ENCODE results near the gene SPRED2.
A peak's percentile ranks its signal among the peaks of the same experiment; 100 is the strongest.
"Not testable (repeated sequence)": the region's sequence is repeated elsewhere in the genome, so short reads cannot be mapped to it uniquely, and the experiment has no call there.

Gene SPRED2

DNA sequence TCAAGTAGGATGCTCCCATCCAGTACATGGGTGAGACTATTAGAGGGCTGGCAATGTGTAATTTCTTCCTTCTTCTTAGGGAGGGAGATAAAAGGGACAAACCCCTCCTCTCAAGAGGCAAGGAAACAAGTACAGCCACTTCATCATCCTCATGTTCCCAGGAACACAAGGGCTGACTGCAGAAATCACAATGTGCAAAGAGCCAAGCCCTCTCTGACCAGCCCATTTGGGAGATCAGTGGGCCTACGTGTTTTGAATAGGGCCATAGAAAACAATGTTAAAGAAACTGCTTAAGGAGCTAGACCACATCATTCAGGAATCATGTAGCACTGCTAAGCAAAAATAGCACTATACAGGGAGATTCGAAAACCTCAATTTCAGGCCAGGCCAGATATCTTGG is 107.3 kb downstream of the SPRED2 start:
- no peak overlapping the region for H3K9ac ChIP-seq (ENCODE audit: insufficient read length, low read depth)
- H3K27me3 ChIP-seq (ENCODE audit: insufficient read depth, insufficient read length): no peaks in the 10 kb centered on the region
- TF ChIP-seq SUZ12 (IDR thresholded peaks at IDR 0.05; ENCODE audit: extremely low read depth, insufficient read depth, insufficient read length) (no peak), YY1 (IDR thresholded peaks at IDR 0.05; ENCODE audit: insufficient read depth, insufficient read length) (no peak), ZNF274 (IDR thresholded peaks at IDR 0.05; ENCODE audit: low read depth, low read length) (no peak)
- no peak overlapping the region for H3K4me3 ChIP-seq (ENCODE audit: insufficient read length, low read depth)
- H3K4me1 ChIP-seq (ENCODE audit: insufficient read depth, insufficient read length): no peaks in the 10 kb centered on the region
- DNase-seq (ENCODE audit: low read depth, low spot score): no peak
- peaks cover 4% of the 10 kb centered on the region for H3K36me3 ChIP-seq (ENCODE audit: insufficient read depth, insufficient read length, low read length)
- H3K9me3 ChIP-seq (ENCODE audit: insufficient read depth, low read length): no peaks in the 10 kb centered on the region

DNA sequence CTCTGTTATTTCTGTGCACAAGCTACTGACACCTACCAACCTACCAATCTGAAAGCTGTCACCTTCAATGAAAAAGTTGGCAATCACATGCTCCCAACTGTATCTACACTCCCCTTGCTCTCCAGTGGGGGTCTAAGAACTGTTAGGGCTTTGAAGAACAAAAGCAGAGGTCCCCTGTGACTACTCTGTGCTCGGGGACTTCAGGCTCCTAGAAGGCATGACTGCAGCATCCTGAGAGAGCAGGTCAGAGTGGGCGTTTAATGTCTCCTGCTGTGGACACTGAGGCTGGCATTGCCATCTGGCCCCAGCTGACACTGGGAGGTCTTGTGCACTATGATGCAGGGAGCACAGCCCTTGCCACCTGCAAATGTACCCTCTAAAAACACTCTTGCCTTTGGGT is 111.5 kb downstream of the SPRED2 start:
- no peaks in the 10 kb centered on the region for H3K4me1 ChIP-seq (ENCODE audit: insufficient read depth, insufficient read length)
- TF ChIP-seq YY1 (IDR thresholded peaks at IDR 0.05; ENCODE audit: insufficient read depth, insufficient read length) (no peak), SUZ12 (IDR thresholded peaks at IDR 0.05; ENCODE audit: extremely low read depth, insufficient read depth, insufficient read length) (no peak), ZNF274 (IDR thresholded peaks at IDR 0.05; ENCODE audit: low read depth, low read length) (no peak)
- H3K9ac ChIP-seq (ENCODE audit: insufficient read length, low read depth): no peak overlapping the region
- peaks cover 3% of the 10 kb centered on the region for H3K36me3 ChIP-seq (ENCODE audit: insufficient read depth, insufficient read length, low read length)
- no peak for DNase-seq (ENCODE audit: low read depth, low spot score)
- H3K9me3 ChIP-seq (ENCODE audit: insufficient read depth, low read length): no peaks in the 10 kb centered on the region
- no peak overlapping the region for H3K4me3 ChIP-seq (ENCODE audit: insufficient read length, low read depth)
- H3K27me3 ChIP-seq (ENCODE audit: insufficient read depth, insufficient read length): no peaks in the 10 kb centered on the region

- DNase-seq (ENCODE audit: low read depth, low spot score): peak; percentile 13
- TF ChIP-seq YY1 (IDR thresholded peaks at IDR 0.05; ENCODE audit: insufficient read depth, insufficient read length) (no peak), ZNF274 (IDR thresholded peaks at IDR 0.05; ENCODE audit: low read depth, low read length) (no peak), SUZ12 (IDR thresholded peaks at IDR 0.05; ENCODE audit: extremely low read depth, insufficient read depth, insufficient read length) (no peak)
- no peaks in the 10 kb centered on the region for H3K9me3 ChIP-seq (ENCODE audit: insufficient read depth, low read length)
- no peaks in the 10 kb centered on the region for H3K4me1 ChIP-seq (ENCODE audit: insufficient read depth, insufficient read length)
- no peak overlapping the region for H3K4me3 ChIP-seq (ENCODE audit: insufficient read length, low read depth)
- H3K36me3 ChIP-seq (ENCODE audit: insufficient read depth, insufficient read length, low read length): peaks cover 3% of the 10 kb centered on the region
- no peaks in the 10 kb centered on the region for H3K27me3 ChIP-seq (ENCODE audit: insufficient read depth, insufficient read length)
- no peak overlapping the region for H3K9ac ChIP-seq (ENCODE audit: insufficient read length, low read depth)
Observed at GRCh38 chr2:65320042-65320725, 112.2 kb downstream of the SPRED2 start.

- TF ChIP-seq YY1 (IDR thresholded peaks at IDR 0.05; ENCODE audit: insufficient read depth, insufficient read length) (no peak), SUZ12 (IDR thresholded peaks at IDR 0.05; ENCODE audit: extremely low read depth, insufficient read depth, insufficient read length) (no peak)
- DNase-seq (ENCODE audit: low read depth, low spot score): no peak
- H3K9ac ChIP-seq (ENCODE audit: insufficient read length, low read depth): no peak overlapping the region
- no peaks in the 10 kb centered on the region for H3K27me3 ChIP-seq (ENCODE audit: insufficient read depth, insufficient read length)
- H3K4me1 ChIP-seq (ENCODE audit: insufficient read depth, insufficient read length): no peaks in the 10 kb centered on the region
- H3K4me3 ChIP-seq (ENCODE audit: insufficient read length, low read depth): no peak overlapping the region
- H3K9me3 ChIP-seq (ENCODE audit: insufficient read depth, low read length): no peaks in the 10 kb centered on the region
- H3K36me3 ChIP-seq (ENCODE audit: insufficient read depth, insufficient read length, low read length): peaks cover 3% of the 10 kb centered on the region
Observed at GRCh38 chr2:65319674-65320041, 112.7 kb downstream of the SPRED2 start.

GRCh38 chr2:65319072-65319673 is 113.2 kb downstream of the SPRED2 start:
- no peak overlapping the region for H3K9ac ChIP-seq (ENCODE audit: insufficient read length, low read depth)
- H3K4me1 ChIP-seq (ENCODE audit: insufficient read depth, insufficient read length): no peaks in the 10 kb centered on the region
- no peaks in the 10 kb centered on the region for H3K27me3 ChIP-seq (ENCODE audit: insufficient read depth, insufficient read length)
- DNase-seq (ENCODE audit: low read depth, low spot score): no peak
- no peak for TF ChIP-seq ZNF274 (IDR thresholded peaks at IDR 0.05; ENCODE audit: low read depth, low read length)
- TF ChIP-seq SUZ12 (IDR thresholded peaks at IDR 0.05; ENCODE audit: extremely low read depth, insufficient read depth, insufficient read length): no peak
- no peak for TF ChIP-seq YY1 (IDR thresholded peaks at IDR 0.05; ENCODE audit: insufficient read depth, insufficient read length)
- peaks cover 3% of the 10 kb centered on the region for H3K36me3 ChIP-seq (ENCODE audit: insufficient read depth, insufficient read length, low read length)
- H3K4me3 ChIP-seq (ENCODE audit: insufficient read length, low read depth): no peak overlapping the region
- no peaks in the 10 kb centered on the region for H3K9me3 ChIP-seq (ENCODE audit: insufficient read depth, low read length)

DNA sequence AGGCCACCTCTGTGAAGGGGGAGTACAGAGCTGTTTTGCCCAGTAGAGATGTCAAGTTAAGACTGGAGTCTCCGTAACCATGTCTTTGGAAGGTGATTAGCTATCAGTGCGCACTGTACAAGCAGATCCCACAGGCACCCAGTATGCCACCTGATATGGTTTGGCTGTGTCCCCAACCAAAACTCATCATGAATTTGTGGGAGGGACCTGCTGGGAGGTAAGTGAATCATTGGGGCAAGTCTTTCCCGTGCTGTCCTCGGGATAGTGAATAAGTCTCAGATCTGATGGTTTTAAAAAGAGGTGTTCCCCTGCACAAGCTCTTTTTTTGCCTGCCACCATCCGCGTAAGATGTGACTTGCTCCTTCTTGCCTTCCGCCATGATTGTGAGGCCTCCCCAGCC is 114.6 kb downstream of the SPRED2 start:
- TF ChIP-seq ZNF274 (IDR thresholded peaks at IDR 0.05; ENCODE audit: low read depth, low read length) (no peak), YY1 (IDR thresholded peaks at IDR 0.05; ENCODE audit: insufficient read depth, insufficient read length) (no peak)
- H3K4me1 ChIP-seq (ENCODE audit: insufficient read depth, insufficient read length): no peaks in the 10 kb centered on the region
- H3K9ac ChIP-seq (ENCODE audit: insufficient read length, low read depth): no peak overlapping the region
- DNase-seq (ENCODE audit: low read depth, low spot score): no peak
- peaks cover 15% of the 10 kb centered on the region for H3K36me3 ChIP-seq (ENCODE audit: insufficient read depth, insufficient read length, low read length)
- H3K9me3 ChIP-seq (ENCODE audit: insufficient read depth, low read length): no peaks in the 10 kb centered on the region
- no peak overlapping the region for H3K4me3 ChIP-seq (ENCODE audit: insufficient read length, low read depth)
- H3K27me3 ChIP-seq (ENCODE audit: insufficient read depth, insufficient read length): no peaks in the 10 kb centered on the region

GRCh38 chr2:65317351-65317750 is 115.0 kb downstream of the SPRED2 start:
- peaks cover 18% of the 10 kb centered on the region for H3K36me3 ChIP-seq (ENCODE audit: insufficient read depth, insufficient read length, low read length)
- H3K9me3 ChIP-seq (ENCODE audit: insufficient read depth, low read length); DNase-seq (ENCODE audit: low read depth, low spot score); H3K9ac ChIP-seq (ENCODE audit: insufficient read length, low read depth); H3K4me3 ChIP-seq (ENCODE audit: insufficient read length, low read depth); H3K4me1 ChIP-seq (ENCODE audit: insufficient read depth, insufficient read length); H3K27me3 ChIP-seq (ENCODE audit: insufficient read depth, insufficient read length): not testable (repeated sequence)
